ENCODE results near the gene ZDHHC14.

The ZDHHC14 gene

GRCh38 chr6:157609556-157609955 is 228.6 kb downstream of the ZDHHC14 start:
- H3K36me3 ChIP-seq (ENCODE audit: control insufficient read depth, low read length), result no peaks in the 10 kb centered on the region
- H3K4me1 ChIP-seq (ENCODE audit: control insufficient read depth, low read length), result peaks cover 43% of the 10 kb centered on the region
- H4K20me1 ChIP-seq (ENCODE audit: control insufficient read depth, insufficient read depth, low read depth, low read length), result no peaks in the 10 kb centered on the region
- H3K27me3 ChIP-seq (ENCODE audit: control insufficient read depth, low read length), result no peaks in the 10 kb centered on the region
- no peak overlapping the region for H3K27ac ChIP-seq (ENCODE audit: low read depth, low read length)
- H3K4me3 ChIP-seq (ENCODE audit: low read length), result no peak overlapping the region
- no peaks in the 10 kb centered on the region for H3K79me2 ChIP-seq (ENCODE audit: control insufficient read depth, low read length)
- H3K9me3 ChIP-seq (ENCODE audit: control insufficient read depth, insufficient read depth, low read length), result no peaks in the 10 kb centered on the region
- TF ChIP-seq EZH2phosphoT487 (IDR thresholded peaks at IDR 0.05; ENCODE audit: borderline replicate concordance, low read length), result no peak
- TF ChIP-seq, protein P1, sequence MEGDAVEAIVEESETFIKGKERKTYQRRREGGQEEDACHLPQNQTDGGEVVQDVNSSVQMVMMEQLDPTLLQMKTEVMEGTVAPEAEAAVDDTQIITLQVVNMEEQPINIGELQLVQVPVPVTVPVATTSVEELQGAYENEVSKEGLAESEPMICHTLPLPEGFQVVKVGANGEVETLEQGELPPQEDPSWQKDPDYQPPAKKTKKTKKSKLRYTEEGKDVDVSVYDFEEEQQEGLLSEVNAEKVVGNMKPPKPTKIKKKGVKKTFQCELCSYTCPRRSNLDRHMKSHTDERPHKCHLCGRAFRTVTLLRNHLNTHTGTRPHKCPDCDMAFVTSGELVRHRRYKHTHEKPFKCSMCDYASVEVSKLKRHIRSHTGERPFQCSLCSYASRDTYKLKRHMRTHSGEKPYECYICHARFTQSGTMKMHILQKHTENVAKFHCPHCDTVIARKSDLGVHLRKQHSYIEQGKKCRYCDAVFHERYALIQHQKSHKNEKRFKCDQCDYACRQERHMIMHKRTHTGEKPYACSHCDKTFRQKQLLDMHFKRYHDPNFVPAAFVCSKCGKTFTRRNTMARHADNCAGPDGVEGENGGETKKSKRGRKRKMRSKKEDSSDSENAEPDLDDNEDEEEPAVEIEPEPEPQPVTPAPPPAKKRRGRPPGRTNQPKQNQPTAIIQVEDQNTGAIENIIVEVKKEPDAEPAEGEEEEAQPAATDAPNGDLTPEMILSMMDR (IDR thresholded peaks at IDR 0.05; ENCODE audit: low read depth, low read length, poor library complexity, severe bottlenecking), result no peak
- no peak overlapping the region for H3K4me2 ChIP-seq (ENCODE audit: low read length)
- H3K9me2 ChIP-seq (replicated peaks; ENCODE audit: control insufficient read depth, low read length), result no peaks in the 10 kb centered on the region
- H3F3A ChIP-seq (ENCODE audit: control insufficient read depth, insufficient read depth), result no peaks in the 10 kb centered on the region; the same call in 1 of the 2 replicates

- H3K9me3 ChIP-seq (ENCODE audit: control insufficient read depth, insufficient read depth, low read length), result no peaks in the 10 kb centered on the region
- no peaks in the 10 kb centered on the region for H3K36me3 ChIP-seq (ENCODE audit: control insufficient read depth, low read length)
- H3K4me2 ChIP-seq (ENCODE audit: low read length), result peak overlapping the region; percentile 18; the same call in 1 of the 2 replicates
- TF ChIP-seq, protein P1 (IDR thresholded peaks at IDR 0.05; ENCODE audit: low read depth, low read length, poor library complexity, severe bottlenecking), result no peak
- TF ChIP-seq EZH2phosphoT487 (IDR thresholded peaks at IDR 0.05; ENCODE audit: borderline replicate concordance, low read length), result no peak
- no peaks in the 10 kb centered on the region for H4K20me1 ChIP-seq (ENCODE audit: control insufficient read depth, insufficient read depth, low read depth, low read length)
- H3K9me2 ChIP-seq (replicated peaks; ENCODE audit: control insufficient read depth, low read length), result no peaks in the 10 kb centered on the region
- H3K4me3 ChIP-seq (ENCODE audit: low read length), result no peak overlapping the region
- H3K27ac ChIP-seq (ENCODE audit: low read depth, low read length), result no peak overlapping the region
- no peaks in the 10 kb centered on the region for H3K27me3 ChIP-seq (ENCODE audit: control insufficient read depth, low read length)
- H3K79me2 ChIP-seq (ENCODE audit: control insufficient read depth, low read length), result no peaks in the 10 kb centered on the region
- H3K4me1 ChIP-seq (ENCODE audit: control insufficient read depth, low read length), result peaks cover 53% of the 10 kb centered on the region
- H3F3A ChIP-seq (ENCODE audit: control insufficient read depth, insufficient read depth), result no peaks in the 10 kb centered on the region; the same call in 1 of the 2 replicates
Measured at GRCh38 chr6:157610451-157610999, 229.5 kb downstream of the ZDHHC14 start.

GRCh38 chr6:157611406-157611805 is 230.4 kb downstream of the ZDHHC14 start:
- H3K9me3 ChIP-seq (ENCODE audit: control insufficient read depth, insufficient read depth, low read length), result no peaks in the 10 kb centered on the region
- H3F3A ChIP-seq (ENCODE audit: control insufficient read depth, insufficient read depth), result no peaks in the 10 kb centered on the region; the same call in 1 of the 2 replicates
- TF ChIP-seq, protein P1 (IDR thresholded peaks at IDR 0.05; ENCODE audit: low read depth, low read length, poor library complexity, severe bottlenecking), result no peak
- no peak for TF ChIP-seq EZH2phosphoT487 (IDR thresholded peaks at IDR 0.05; ENCODE audit: borderline replicate concordance, low read length)
- H3K4me1 ChIP-seq (ENCODE audit: control insufficient read depth, low read length), result peaks cover 55% of the 10 kb centered on the region
- no peak overlapping the region for H3K4me2 ChIP-seq (ENCODE audit: low read length)
- no peaks in the 10 kb centered on the region for H3K36me3 ChIP-seq (ENCODE audit: control insufficient read depth, low read length)
- no peak overlapping the region for H3K27ac ChIP-seq (ENCODE audit: low read depth, low read length)
- H3K9me2 ChIP-seq (replicated peaks; ENCODE audit: control insufficient read depth, low read length), result no peaks in the 10 kb centered on the region
- no peaks in the 10 kb centered on the region for H3K79me2 ChIP-seq (ENCODE audit: control insufficient read depth, low read length)
- no peaks in the 10 kb centered on the region for H4K20me1 ChIP-seq (ENCODE audit: control insufficient read depth, insufficient read depth, low read depth, low read length)
- H3K4me3 ChIP-seq (ENCODE audit: low read length), result no peak overlapping the region
- no peaks in the 10 kb centered on the region for H3K27me3 ChIP-seq (ENCODE audit: control insufficient read depth, low read length)
